Stimulated activated effector memory CD8-positive, alpha-beta T cell treated with anti-CD3 and anti-CD28 coated beads, Interleukin-12 subunit alpha, Interleukin-12 subunit beta, amount 100 ng/mL, for 72 hours (primary cell): ENCODE results near the gene MAN1C1.

Experiments used
- ATAC-seq: fragments of 150-1000 bp; cut with Tn5 transposase; 2 replicates; pipeline ENCODE4 v1.10.0; 2021
- DNase-seq, 2 donors: peaks; one replicate each; pipeline ENCODE4 v3.0.0; 2021 to 2022; ENCODE audit warnings: low spot score in 2 of 2
- H3K27ac Mint-ChIP-seq: one replicate; pipeline ENCODE4 v1.8.0; 2022; ENCODE audit warnings: mild to moderate bottlenecking, mixed read lengths
- H3K36me3 Mint-ChIP-seq: one replicate; pipeline ENCODE4 v1.8.0; 2022; ENCODE audit warnings: mild to moderate bottlenecking, mixed read lengths
- H3K4me1 Mint-ChIP-seq: one replicate; pipeline ENCODE4 v1.8.0; 2022; ENCODE audit warnings: mixed read lengths
- H3K4me3 Mint-ChIP-seq: one replicate; pipeline ENCODE4 v1.8.0; 2022; ENCODE audit warnings: mild to moderate bottlenecking, mixed read lengths
- H3K9me3 Mint-ChIP-seq: one replicate; pipeline ENCODE4 v1.8.0; 2022; ENCODE audit warnings: mixed read lengths

Gene MAN1C1

DNA sequence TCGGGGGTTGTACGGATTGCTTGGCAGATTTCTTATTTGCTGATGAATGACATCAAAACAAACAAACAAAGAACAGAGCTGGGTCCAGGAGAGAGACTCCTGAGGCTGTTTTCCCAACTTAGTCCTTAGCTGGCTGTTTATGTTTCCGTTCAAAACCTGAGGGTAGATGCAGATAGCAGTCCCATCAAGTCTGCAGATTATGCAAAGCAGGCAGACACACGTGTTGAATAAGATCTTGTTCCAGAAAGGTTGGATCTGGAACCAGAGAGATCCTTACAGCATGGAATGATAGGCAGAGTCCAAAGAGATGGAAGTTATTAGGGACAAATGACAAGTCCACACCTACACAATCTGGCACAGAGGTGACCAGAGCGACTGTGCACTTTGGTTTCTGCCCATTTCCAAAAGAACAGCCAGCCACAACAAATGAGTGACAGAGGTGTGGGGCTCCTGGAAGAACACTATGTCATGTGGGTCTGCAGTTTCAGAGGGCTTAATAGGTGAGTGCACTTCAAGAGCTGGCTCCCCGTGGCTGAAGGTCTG is 65.5 kb downstream of the MAN1C1 start:
- peaks cover 16% of the 10 kb centered on the region for H3K4me1 Mint-ChIP-seq
- no peak overlapping the region for H3K4me3 Mint-ChIP-seq

DNA sequence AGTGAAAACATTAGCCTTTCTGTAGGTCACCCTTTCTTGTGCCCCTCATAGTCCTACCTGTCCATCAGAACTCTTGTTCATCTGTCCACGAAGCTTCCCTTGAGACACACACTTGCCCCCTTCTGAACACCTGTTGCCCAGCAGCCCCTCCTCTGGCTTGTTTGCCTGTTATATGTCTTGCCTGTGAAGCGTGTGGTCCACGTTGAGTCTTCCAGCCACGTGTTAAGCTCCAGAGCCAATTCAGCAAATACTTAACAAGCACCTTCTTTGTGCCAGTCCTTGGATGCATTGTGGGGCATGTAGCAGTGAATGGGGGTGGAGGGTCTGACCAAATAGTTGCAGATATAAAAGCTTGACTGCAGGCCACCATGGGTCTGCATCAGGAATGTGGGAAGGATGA is 66.6 kb downstream of the MAN1C1 start:
- ATAC-seq, result no peak
- H3K4me1 Mint-ChIP-seq, result peaks cover 6% of the 10 kb centered on the region
- H3K36me3 Mint-ChIP-seq, result no peaks in the 10 kb centered on the region
- no peak for DNase-seq
- H3K27ac Mint-ChIP-seq, result no peak overlapping the region
- no peak overlapping the region for H3K4me3 Mint-ChIP-seq
- H3K9me3 Mint-ChIP-seq, result no peaks in the 10 kb centered on the region

More for the DNA sequence above, 65.5 kb downstream of the MAN1C1 start:
- no peak for ATAC-seq
- H3K36me3 Mint-ChIP-seq, result peaks cover under 1% of the 10 kb centered on the region
- DNase-seq, result no peak
- H3K27ac Mint-ChIP-seq, result no peak overlapping the region
- no peaks in the 10 kb centered on the region for H3K9me3 Mint-ChIP-seq

DNA sequence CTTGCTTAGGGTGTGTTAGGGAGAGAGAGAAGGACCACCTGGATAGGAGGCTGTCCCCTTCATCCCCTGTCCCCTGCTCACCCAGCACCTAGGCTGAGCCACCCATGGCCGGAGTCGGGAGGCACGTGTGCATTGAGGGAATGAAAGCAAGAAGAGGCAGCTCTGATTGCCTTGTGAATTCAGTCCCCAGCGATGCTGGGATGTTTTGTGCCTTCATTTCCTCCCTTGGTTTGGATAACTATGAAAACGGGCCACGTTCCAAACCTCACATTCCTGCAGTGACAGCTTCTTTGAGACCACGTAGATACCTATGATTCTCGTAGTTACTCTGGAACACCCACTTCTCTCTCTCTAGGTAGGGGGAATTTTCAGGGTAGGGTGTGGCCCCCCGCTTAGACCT is 67.1 kb downstream of the MAN1C1 start:
- Mint-ChIP-seq H3K4me1 (peaks cover 4% of the 10 kb centered on the region), H3K9me3 (no peaks in the 10 kb centered on the region), H3K4me3 (no peak overlapping the region), H3K36me3 (no peaks in the 10 kb centered on the region), H3K27ac (no peak overlapping the region)
- ATAC-seq (no peak), DNase-seq (no peak)

DNA sequence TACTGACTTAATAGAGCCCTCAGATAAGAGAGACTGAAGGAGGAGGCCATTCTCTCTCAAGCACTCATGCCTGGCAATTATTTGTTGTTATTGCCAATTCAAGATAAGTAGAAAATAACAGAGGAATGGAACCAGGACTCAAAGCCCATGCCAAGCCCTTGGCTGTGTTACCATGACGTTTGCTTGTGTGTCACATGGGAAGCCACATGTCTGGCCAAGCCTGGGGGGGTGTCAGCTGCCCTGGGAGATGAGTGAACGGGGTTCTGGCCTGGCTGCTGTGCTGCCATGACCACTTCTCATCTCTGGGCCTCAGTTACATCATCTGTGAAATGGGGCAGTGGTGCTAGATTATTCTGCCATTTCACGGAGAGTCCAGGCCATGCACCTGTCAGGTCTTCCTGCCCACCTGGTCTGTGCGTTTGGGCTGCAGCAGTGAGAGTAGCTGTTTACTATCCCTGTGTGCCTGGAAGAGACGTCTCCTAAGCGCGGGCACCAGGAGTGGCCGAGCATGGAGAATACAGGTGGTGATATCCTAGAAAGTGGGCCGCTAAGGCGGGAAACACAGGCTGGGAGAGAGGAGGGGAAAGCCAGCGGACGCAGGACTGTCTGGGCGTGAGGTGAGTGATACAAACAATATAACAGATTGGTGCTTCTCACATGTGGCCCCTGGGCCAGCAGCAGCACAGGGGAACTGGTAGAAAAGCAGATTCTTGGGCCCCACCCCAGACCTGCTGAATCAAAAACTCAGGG is 67.8 kb downstream of the MAN1C1 start:
- no peak overlapping the region for H3K27ac Mint-ChIP-seq

DNA sequence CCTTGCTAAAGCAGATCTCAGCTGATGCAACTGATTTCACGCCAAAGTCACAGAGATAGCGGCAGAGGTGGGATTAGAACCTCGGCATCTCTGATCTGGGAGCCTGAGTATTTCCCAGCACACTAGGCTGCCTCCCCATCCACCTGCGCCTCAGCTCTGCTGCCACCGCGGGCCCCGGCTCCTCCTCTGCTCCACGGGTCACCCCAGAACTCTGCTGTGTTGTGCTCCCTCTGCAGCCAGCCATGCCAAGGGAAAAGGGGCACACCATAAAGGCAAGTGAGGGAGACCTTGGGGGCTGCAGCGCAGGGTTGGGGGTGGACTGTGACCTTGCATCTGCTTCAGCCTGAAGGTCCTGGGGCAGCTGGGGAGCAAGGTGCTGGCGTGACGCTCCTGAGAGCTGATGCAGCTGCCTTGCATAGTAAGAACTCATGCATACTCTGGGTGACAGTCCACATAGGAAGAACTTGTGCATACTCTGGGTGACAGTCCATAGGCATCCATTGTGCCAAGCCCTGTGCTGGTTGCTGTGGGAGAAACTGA is 68.7 kb downstream of the MAN1C1 start:
- DNase-seq (no peak), ATAC-seq (no peak)
- H3K9me3 Mint-ChIP-seq, result no peaks in the 10 kb centered on the region
- H3K4me1 Mint-ChIP-seq, result no peaks in the 10 kb centered on the region
- H3K36me3 Mint-ChIP-seq, result no peaks in the 10 kb centered on the region
- no peak overlapping the region for H3K27ac Mint-ChIP-seq
- H3K4me3 Mint-ChIP-seq, result no peak overlapping the region

More for the DNA sequence above, 67.8 kb downstream of the MAN1C1 start:
- DNase-seq, result no peak
- no peak for ATAC-seq
- Mint-ChIP-seq H3K4me1 (no peaks in the 10 kb centered on the region), H3K4me3 (no peak overlapping the region), H3K36me3 (no peaks in the 10 kb centered on the region), H3K9me3 (no peaks in the 10 kb centered on the region)

DNA sequence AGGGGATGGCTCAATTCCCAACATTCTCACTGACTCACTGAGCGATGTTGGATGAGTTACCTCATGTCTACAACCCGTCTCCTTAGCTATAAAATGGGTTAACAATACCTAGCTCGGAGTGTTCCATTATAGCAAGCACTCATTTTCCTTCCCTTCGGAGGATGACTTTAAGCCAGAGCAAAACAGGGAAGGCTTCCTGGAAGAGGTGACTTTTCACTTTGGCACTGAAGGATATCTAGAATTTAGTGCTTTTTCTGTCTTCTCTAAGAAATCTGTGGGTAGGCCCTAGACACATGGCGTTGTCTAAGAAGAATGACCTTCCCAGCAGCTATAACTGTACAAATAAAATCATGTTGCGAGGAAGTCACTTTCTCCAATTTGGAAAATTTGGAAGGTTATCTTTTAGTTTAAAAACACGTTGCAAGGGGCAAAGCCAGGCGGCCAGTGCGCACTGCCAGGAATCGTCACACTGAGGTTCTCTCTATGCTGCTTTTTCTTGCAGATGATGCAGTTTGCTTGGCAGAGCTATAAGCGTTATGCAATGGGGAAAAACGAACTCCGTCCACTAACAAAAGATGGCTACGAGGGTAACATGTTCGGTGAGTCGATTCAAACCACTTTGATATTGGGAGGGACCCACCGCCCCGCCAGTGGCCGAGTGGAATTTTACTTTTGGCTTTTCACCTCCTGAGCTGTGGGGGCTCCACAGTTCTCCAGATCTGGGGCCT is 69.5 kb downstream of the MAN1C1 start:
- DNase-seq (no peak), ATAC-seq (no peak)
- H3K27ac Mint-ChIP-seq, result no peak overlapping the region
- no peaks in the 10 kb centered on the region for H3K36me3 Mint-ChIP-seq
- no peak overlapping the region for H3K4me3 Mint-ChIP-seq
- H3K4me1 Mint-ChIP-seq, result no peaks in the 10 kb centered on the region
- no peaks in the 10 kb centered on the region for H3K9me3 Mint-ChIP-seq

DNA sequence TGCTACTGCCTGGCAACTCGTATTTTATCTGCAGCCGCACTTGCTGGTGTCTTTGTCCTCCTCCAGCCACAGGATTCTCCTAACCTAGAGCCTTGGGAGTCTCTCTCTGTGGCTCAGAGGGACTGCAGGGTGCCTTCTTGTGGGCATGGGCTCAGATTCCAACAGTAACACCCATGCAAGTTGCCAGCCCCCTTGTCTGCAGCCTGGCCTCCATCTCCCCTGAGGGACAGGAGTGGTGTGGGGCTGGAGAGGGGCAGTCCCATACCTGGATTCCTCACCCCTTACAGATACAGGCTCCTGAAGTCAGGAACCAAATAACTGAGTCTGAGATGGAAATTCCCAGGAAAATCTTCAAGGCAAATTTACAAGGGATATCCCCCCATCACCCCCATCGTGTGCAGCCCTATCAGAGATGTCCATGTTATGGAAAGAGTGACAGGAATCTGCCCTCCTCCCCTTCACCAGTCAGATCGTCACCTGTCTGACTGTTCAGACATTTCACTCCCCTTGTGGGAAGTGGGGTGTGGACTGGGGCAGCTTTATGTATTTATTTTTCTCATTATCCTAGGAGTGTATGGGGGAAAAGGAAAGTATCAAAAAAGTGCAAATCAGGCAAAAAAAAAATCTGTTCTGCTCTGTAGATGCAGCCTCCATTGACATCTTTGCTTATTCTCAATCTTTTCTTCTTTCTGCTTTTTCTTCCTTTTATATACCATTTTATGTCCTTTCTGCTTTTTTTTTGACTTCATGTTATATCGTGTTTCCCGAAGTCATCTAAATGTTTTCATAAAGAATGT is 70.8 kb downstream of the MAN1C1 start:
- Mint-ChIP-seq H3K36me3 (no peaks in the 10 kb centered on the region), H3K27ac (no peak overlapping the region), H3K4me3 (no peak overlapping the region), H3K9me3 (no peaks in the 10 kb centered on the region), H3K4me1 (no peaks in the 10 kb centered on the region)
- DNase-seq (no peak), ATAC-seq (no peak)

DNA sequence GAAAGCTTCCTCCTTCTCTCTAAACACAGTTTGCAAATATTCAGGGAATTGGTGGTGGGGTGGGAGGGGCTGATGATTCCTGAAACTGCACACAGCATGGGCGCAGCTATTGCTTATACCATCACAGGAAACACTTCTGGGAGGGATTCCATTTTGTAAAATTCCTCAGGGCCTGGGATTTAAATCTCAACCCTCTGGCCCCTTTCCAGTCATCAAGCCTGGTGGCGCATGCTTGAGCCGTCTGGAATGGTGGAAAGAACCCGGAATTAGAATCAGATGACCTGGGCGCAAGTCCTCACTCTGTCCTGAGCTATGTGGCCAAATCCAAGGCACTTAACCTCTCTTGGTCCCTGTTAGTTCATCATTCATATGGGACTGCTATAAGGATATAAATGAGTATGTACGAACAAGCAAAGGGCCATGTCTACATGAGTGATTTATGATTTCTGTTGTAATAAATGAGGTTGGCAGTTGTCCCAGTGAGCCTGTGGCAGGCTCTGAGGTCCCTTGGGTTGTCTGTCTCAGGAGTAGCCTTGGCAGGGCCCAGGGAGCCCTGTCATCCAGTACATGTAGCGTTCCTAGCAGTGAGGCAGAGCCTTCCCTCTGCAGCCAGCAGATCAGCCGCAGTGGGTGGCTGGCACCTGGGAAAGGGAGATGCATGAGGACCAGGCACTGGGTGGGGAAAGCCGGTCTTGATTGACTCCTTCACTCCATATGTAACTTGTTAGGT is 72.0 kb downstream of the MAN1C1 start:
- no peaks in the 10 kb centered on the region for H3K4me1 Mint-ChIP-seq
- no peak for DNase-seq
- H3K27ac Mint-ChIP-seq, result no peak overlapping the region
- H3K4me3 Mint-ChIP-seq, result no peak overlapping the region
- ATAC-seq, result no peak
- no peaks in the 10 kb centered on the region for H3K9me3 Mint-ChIP-seq
- no peaks in the 10 kb centered on the region for H3K36me3 Mint-ChIP-seq

DNA sequence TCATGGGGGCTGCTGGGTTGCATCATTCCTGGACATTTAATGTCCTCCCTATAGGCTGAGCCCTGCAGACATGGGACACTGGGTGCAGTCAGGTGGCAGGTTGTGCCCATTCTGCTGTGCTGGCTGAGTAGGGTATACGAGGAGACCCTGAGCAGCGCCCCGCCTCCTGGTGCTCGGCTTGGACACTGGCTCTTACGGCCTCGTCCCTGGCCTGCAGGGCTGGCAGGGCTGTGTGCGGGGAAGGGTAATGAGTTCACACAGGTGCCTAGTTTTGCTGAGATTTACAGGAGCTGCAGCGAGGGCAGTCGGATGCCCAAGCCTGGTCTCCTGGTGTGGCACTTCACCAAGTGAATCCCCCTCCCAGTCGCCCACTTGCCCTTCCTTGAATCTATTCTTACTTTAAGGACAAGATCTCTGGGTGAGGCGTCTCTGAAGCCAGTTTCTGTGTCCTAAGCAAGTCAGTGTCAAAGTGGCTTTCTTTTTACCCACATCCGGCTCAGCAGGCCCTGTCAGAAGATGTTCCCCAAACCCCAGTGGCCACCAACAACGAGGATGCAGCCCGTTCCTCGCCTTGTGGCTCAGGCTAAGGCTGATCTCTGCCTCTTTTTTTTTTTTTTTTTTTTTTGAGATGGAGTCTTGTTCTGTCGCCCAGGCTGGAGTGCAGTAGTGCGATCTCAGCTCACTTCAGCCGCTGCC is 73.2 kb downstream of the MAN1C1 start:
- Mint-ChIP-seq H3K4me1 (no peaks in the 10 kb centered on the region), H3K36me3 (no peaks in the 10 kb centered on the region), H3K9me3 (no peaks in the 10 kb centered on the region), H3K27ac (no peak overlapping the region), H3K4me3 (no peak overlapping the region)
- ATAC-seq (no peak), DNase-seq (no peak)

DNA sequence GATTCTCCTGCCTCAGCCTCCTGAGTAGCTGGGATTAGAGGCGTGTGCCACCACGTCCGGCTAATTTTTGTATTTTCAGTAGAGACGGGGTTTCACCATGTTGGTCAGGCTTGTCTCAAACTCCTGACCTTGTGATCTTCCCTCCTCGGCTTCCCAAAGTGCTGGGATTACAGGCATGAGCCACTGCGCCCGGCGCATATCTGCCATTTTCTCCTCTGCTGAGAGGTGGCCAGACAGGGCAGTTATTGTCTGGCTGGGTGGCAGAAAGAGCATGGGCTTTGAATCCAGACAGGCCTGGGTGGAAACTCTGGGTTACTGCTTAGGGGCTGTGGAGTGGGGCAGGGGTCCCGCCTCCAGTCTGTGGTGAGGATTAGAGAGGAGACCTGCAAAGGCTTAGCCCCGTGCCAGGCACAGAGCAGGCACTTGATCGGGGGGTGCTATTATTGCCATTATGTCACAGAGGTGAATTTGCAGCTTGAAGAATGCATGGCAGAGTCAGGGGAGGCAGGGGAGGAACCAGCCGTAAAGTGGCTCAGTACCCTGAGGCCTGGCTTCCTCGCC is 73.9 kb downstream of the MAN1C1 start:
- DNase-seq, result no peak
- no peaks in the 10 kb centered on the region for H3K4me1 Mint-ChIP-seq
- no peak overlapping the region for H3K4me3 Mint-ChIP-seq
- H3K9me3 Mint-ChIP-seq, result no peaks in the 10 kb centered on the region
- H3K36me3 Mint-ChIP-seq, result no peaks in the 10 kb centered on the region
- no peak for ATAC-seq
- H3K27ac Mint-ChIP-seq, result no peak overlapping the region

DNA sequence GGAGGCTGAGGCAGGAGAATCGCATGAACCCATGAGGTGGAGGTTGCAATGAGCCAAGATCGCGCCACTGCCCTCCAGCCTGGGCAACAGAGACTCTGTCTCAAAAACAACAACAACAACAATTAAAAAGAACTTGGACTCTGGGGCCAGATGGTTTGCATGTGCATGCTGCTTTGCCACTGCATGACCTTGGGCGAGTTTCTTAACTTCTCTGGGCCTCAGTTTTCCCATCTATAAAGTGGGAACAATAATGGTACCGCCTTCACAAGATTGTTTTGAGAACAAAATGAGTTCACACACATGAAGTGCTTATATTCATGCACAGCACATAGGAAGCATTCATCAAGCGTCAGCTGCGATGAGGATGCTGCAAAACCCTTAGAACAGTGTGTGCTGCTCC is 74.6 kb downstream of the MAN1C1 start:
- H3K27ac Mint-ChIP-seq, result no peak overlapping the region
- H3K4me1 Mint-ChIP-seq, result peaks cover 7% of the 10 kb centered on the region
- H3K36me3 Mint-ChIP-seq, result no peaks in the 10 kb centered on the region
- no peak for DNase-seq
- no peak overlapping the region for H3K4me3 Mint-ChIP-seq
- ATAC-seq, result no peak
- no peaks in the 10 kb centered on the region for H3K9me3 Mint-ChIP-seq

DNA sequence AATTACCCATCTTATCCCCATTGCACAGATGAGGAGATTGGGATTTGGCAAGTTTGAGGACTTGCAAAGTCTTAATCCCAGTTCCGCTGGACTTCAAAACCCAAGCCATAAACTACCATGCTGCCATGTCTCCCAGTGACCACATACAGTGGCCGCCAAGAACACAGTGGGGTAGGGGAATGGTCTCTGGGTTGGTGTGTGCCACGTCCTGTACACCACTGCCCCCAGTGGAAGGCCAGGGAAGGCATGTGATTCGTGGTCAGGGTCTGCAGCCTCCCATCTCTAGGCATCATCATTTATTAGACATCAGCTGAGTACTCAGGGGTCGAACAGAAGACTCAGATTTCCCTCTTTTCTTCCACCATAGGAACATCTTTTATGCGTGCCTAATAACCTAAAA is 76.0 kb downstream of the MAN1C1 start:
- no peaks in the 10 kb centered on the region for H3K36me3 Mint-ChIP-seq
- H3K4me3 Mint-ChIP-seq, result no peak overlapping the region
- no peak overlapping the region for H3K27ac Mint-ChIP-seq
- ATAC-seq, result no peak
- H3K4me1 Mint-ChIP-seq, result peaks cover 9% of the 10 kb centered on the region
- no peak for DNase-seq
- H3K9me3 Mint-ChIP-seq, result no peaks in the 10 kb centered on the region

DNA sequence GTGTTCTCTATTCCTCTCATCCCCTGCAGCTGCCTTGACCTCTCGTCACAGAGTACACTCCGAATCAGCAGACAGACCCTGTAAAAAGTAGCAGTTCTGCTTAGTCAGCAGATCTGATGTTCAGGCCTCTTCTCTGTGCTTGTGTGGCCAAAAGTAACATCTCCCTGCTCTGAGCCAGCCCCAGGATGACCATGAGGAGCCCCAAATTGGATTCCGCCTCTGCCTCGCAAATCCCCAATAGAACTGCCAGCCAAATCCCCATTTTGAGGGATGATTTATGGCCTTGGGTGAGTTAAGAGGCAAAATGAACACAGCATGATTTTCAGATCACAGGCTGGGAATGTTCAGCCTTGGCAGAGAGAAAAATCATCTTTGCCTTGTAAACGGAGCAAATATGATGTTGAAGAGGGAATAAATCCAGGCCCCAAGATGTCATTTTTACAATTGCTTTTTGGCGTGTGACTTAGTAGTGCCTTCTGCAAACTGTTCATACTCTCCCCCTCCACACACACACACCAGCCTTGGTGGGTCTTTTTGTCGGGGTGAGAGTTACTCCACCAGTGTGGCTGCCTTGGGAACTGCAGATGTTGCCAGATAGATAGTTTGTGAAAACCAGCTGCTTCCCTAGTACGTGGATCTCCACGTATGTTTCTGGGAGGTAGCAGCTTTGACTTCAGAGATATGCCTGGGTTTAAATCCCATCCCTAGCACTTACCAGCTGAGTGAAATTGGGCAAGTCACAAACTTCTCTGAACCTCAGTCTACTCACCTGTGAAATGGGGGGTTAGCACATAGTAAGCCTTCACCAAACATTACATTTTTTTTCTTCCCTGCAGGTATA is 77.8 kb downstream of the MAN1C1 start:
- H3K27ac Mint-ChIP-seq, result no peak overlapping the region
- no peaks in the 10 kb centered on the region for H3K36me3 Mint-ChIP-seq
- ATAC-seq (no peak), DNase-seq (no peak)
- no peaks in the 10 kb centered on the region for H3K9me3 Mint-ChIP-seq
- peaks cover 18% of the 10 kb centered on the region for H3K4me1 Mint-ChIP-seq
- no peak overlapping the region for H3K4me3 Mint-ChIP-seq
